Lung (tissue), 12 donors: ENCODE measurements around the gene MAST3. TPM values are rescaled to one million over a fixed set of nuclear protein-coding genes. Genes with fewer than 3 reads are reported as not detected.
A peak's percentile ranks its signal among the peaks of the same experiment; 100 is the strongest.

Source experiments
- ATAC-seq: fragments of 200-7000 bp; cut with Tn5 transposase; one replicate; pipeline ENCODE4 v1.9.1; 2020; ENCODE audit warnings: moderate number of reproducible peaks; ENCODE audit not compliant: insufficient read depth, low FRiP score
- DNase-seq, 3 donors: peaks; one replicate each; pipeline ENCODE4 v3.0.0-alpha.2; 2013 to 2017
- H3K27ac ChIP-seq, 2 donors: one replicate each; pipeline ENCODE4 v1.5.1; 2013; ENCODE audit warnings: mild to moderate bottlenecking in 2 of 2, moderate library complexity in 2 of 2, control low read depth in 1 of 2, inconsistent platforms in 1 of 2, low read depth in 1 of 2, low read length in 1 of 2
- H3K27me3 ChIP-seq, 3 donors: one replicate each; pipeline ENCODE4 v1.5.1; 2013; ENCODE audit warnings: low read length in 2 of 3; ENCODE audit not compliant: control insufficient read depth in 3 of 3, insufficient read depth in 3 of 3
- H3K36me3 ChIP-seq, 4 donors: one replicate each; pipeline ENCODE4 v1.5.1; 2013; ENCODE audit warnings: low read length in 4 of 4, mild to moderate bottlenecking in 1 of 4, moderate library complexity in 1 of 4; ENCODE audit not compliant: control insufficient read depth in 4 of 4, insufficient read depth in 4 of 4
- H3K4me1 ChIP-seq, 5 donors: one replicate each; pipeline ENCODE4 v1.5.1; 2013; ENCODE audit warnings: low read length in 5 of 5, mild to moderate bottlenecking in 2 of 5, moderate library complexity in 1 of 5; ENCODE audit not compliant: control insufficient read depth in 5 of 5, insufficient read depth in 5 of 5
- H3K4me3 ChIP-seq: one replicate; pipeline ENCODE4 v1.5.1; 2013; ENCODE audit warnings: mild to moderate bottlenecking, control low read depth, moderate library complexity
- H3K9ac ChIP-seq, 2 donors: one replicate each; pipeline ENCODE4 v1.5.1; 2013; ENCODE audit warnings: low read length in 2 of 2, control low read depth in 1 of 2; ENCODE audit not compliant: insufficient read depth in 1 of 2
- H3K9me3 ChIP-seq, 4 donors: one replicate each; pipeline ENCODE4 v1.5.1; 2013; ENCODE audit warnings: low read length in 3 of 4, mild to moderate bottlenecking in 1 of 4, moderate library complexity in 1 of 4; ENCODE audit not compliant: control insufficient read depth in 4 of 4, insufficient read depth in 3 of 4
- WGBS, 2 donors: extraction: QIAGEN DNeasy Blood & Tissue Kit; methylation state at CpG; one replicate each; pipeline ENCODE4 v1.1.7; 2013; 5-methylcytosine and 5-hydroxymethylcytosine counted together
- polyA plus RNA-seq, 2 donors: library from polyadenylated mRNA; stranded (reverse); fragments of 200-250 nt; gene quantifications; one replicate each; pipeline ENCODE4 v1.2.1, GENCODE V29; 2013
- total RNA-seq, 2 donors: library from RNA; depleted of rRNA in 1 of 2; stranded (reverse); fragments of >200 nt in 1 of 2; gene quantifications; one replicate each; pipeline ENCODE4 v1.2.1, GENCODE V29; 2014 to 2021
- TF ChIP-seq, protein P1 (sequence below): IDR thresholded peaks from 2 replicates; pipeline ENCODE4 v1.5.1; 2012; ENCODE audit warnings: mild to moderate bottlenecking; ENCODE audit errors: control extremely low read depth, extremely low read depth
- donor health status: control.
- donor health status: control.
- donor health status: Bipolar disorder and iron deficiency.
- donor health status: healthy.
- donor health status: DM: yes; HTN: yes; CAD: no.

Gene MAST3
- total and polyA plus RNA-seq, 4 donors = 5.0 to 24.0 (median 9.3) TPM

DNA sequence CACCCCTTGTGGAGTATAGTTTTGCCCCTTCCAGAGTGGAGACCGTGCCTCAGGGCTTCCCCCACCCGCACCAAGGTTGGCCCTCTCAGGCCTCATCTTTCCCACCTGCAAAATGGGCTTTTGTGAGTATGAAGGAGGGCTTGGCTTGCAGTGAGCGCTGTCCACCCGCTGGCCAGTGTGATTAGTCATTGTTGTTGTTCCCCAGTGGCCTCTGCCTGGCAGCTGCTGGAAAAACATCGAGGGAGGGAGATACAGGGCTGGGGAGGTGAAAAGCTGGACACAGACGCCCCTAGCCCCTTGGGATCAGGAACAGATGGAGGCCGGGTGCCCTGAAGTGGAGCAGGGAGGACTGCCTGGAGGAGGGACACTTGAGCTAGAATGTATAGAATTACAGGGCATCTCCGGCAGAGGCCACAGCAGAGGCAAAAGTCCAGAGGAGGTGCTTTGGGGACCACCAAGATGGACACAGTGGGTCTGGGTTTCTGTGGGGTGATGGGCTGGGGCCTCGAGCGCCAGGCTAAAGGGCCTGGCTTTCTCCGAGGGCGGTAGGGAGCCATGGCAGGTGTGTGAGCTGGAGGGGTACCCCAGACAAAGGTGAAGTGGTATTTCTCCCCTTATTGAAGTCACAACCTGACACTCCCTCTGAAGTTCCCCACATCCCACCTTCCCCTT is 6.9 kb upstream of the MAST3 start:
- H3K36me3 ChIP-seq = no peaks in the 10 kb centered on the region
- H3K27ac ChIP-seq = peak overlapping the region in 1 of 2 donors; percentile 73
- no peak overlapping the region for H3K9ac ChIP-seq
- peaks cover 0 to 2% (median 0%) of the 10 kb centered on the region in 5 donors for H3K4me1 ChIP-seq
- 65 to 79% methylated on average over 12 of the region's 12 CpGs for WGBS, 2 donors
- DNase-seq (no peak), ATAC-seq (no peak)
- no peaks in the 10 kb centered on the region for H3K9me3 ChIP-seq
- H3K4me3 ChIP-seq = no peak overlapping the region
- TF ChIP-seq, protein P1, sequence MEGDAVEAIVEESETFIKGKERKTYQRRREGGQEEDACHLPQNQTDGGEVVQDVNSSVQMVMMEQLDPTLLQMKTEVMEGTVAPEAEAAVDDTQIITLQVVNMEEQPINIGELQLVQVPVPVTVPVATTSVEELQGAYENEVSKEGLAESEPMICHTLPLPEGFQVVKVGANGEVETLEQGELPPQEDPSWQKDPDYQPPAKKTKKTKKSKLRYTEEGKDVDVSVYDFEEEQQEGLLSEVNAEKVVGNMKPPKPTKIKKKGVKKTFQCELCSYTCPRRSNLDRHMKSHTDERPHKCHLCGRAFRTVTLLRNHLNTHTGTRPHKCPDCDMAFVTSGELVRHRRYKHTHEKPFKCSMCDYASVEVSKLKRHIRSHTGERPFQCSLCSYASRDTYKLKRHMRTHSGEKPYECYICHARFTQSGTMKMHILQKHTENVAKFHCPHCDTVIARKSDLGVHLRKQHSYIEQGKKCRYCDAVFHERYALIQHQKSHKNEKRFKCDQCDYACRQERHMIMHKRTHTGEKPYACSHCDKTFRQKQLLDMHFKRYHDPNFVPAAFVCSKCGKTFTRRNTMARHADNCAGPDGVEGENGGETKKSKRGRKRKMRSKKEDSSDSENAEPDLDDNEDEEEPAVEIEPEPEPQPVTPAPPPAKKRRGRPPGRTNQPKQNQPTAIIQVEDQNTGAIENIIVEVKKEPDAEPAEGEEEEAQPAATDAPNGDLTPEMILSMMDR = no peak
- H3K27me3 ChIP-seq = peaks cover 0 to 3% (median 0%) of the 10 kb centered on the region in 3 donors

DNA sequence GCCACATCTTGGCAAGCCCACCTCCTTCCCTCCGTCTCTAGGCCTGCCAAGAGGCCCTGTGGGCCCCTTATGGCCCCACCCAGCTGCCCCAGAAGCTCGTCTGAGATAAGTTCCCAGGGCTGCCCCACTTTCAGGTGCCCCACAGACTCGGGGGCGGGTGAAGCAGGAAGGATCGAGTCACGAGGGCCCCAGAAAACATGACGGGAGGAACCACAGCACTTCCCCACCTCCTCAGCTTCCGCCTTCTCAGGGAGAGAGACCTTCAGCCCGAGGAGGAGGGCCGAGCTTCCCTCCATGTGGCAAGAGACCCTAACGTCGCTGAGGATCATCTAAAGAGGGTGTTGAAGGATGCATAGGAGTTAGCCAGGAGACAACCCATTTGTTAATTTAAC is 6.4 kb upstream of the MAST3 start:
- WGBS, 2 donors = 14 to 41% methylated on average over 12 of the region's 12 CpGs
- Histone ChIP-seq H3K9me3 (no peaks in the 10 kb centered on the region), H3K4me1 (peaks cover 0 to 2% (median 0%) of the 10 kb centered on the region in 5 donors), H3K27me3 (peaks cover 0 to 3% (median 0%) of the 10 kb centered on the region in 3 donors), H3K36me3 (no peaks in the 10 kb centered on the region), H3K9ac (no peak overlapping the region), H3K4me3 (no peak overlapping the region), H3K27ac (peak overlapping the region in 1 of 2 donors; percentile 73)
- no peak for DNase-seq
- ATAC-seq = peak; percentile 21
- TF ChIP-seq, protein P1 = no peak

DNA sequence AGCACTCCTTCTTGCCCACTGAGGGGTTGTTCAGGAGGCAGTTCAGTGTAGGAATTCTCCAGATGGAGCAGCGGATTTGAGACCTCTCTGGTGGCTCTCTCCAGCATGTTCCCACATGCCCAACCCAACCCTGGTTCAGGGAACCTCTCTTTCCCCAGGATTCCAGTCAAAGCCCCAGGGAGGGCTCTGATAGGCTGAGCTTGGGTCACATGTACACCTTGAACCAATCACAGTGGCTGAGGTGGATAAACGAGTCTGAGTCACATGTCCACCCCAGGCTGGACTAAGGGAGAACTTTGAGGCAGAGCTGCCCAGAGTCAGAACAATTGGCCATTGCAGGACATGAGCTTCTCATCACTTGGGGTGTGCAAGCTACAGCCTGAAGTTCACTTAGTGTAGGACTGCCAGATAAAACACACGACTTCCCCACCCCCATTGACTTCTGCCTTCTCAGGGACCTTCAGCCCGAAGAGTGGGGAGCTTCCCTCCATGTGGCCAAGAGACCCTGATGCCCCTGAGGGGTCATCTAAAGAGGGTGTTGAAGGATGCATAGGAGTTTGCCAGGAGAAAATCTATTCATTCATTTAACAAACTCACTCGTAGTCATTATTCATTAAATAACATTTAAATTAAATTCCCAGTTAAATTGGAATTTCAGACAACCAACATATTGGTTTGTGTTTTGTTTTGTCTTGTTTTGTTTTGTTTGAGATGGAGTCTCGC is 4.0 kb upstream of the MAST3 start:
- H3K36me3 ChIP-seq = no peaks in the 10 kb centered on the region
- 68 to 74% methylated on average over 6 of the region's 6 CpGs for WGBS, 2 donors
- TF ChIP-seq, protein P1 = no peak
- H3K4me3 ChIP-seq = no peak overlapping the region
- H3K4me1 ChIP-seq = peaks cover 0 to 8% (median 6%) of the 10 kb centered on the region in 5 donors
- ATAC-seq (no peak), DNase-seq (no peak)
- H3K27ac ChIP-seq = no peak overlapping the region
- no peaks in the 10 kb centered on the region for H3K9me3 ChIP-seq
- no peak overlapping the region for H3K9ac ChIP-seq
- H3K27me3 ChIP-seq = peaks cover 0 to 9% (median 7%) of the 10 kb centered on the region in 3 donors
